GOT3 (cell line): ENCODE measurements around the gene OR2S2.
"Not testable (repeated sequence)": the region's sequence is repeated elsewhere in the genome, so short reads cannot be mapped to it uniquely, and the experiment has no call there.

Experiments
- DNase-seq: peaks from one replicate; lab custom pipeline; 2025; ENCODE audit warnings: mixed read lengths; lab: John Stamatoyannopoulos, UW

Gene OR2S2

DNA sequence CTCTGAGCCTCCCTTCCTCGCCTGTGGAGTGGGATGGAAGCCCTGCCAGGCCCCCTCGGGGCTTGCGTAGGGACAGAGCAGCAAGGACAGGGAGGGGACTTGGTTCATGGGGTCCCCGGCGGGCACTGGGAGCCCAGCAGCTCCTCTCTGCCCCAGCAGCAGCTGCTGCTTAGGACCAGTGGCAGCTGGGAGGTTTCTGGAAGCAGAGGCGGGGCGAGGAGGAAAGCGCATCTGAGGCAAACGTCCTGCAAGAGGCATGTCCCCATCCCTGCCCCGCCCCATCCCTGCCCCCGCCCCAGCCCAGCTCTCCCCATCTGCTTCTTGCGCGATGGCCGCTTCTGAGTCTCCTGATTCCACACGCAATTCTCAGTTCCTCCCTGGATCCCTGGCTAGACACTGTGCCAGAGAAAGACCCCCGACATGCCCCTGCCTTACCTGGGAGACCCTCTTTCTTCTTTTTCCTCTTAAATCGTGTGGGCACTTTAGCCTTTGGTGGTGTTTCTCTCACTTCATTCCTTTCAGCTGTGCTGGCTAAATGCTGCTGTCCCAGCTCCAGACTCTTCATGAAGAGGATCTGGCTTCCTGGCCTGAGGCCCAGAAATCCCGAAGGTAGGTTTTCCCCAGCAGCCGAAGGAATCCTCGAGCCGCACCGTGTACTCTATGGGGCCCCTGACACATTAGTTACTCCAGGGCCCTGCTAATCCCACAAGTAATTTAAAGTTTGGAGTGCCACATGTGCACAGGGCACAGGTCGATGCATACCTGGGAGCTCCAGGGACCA lies 4.4 kb upstream of the OR2S2 start:
- no peak for DNase-seq

DNA sequence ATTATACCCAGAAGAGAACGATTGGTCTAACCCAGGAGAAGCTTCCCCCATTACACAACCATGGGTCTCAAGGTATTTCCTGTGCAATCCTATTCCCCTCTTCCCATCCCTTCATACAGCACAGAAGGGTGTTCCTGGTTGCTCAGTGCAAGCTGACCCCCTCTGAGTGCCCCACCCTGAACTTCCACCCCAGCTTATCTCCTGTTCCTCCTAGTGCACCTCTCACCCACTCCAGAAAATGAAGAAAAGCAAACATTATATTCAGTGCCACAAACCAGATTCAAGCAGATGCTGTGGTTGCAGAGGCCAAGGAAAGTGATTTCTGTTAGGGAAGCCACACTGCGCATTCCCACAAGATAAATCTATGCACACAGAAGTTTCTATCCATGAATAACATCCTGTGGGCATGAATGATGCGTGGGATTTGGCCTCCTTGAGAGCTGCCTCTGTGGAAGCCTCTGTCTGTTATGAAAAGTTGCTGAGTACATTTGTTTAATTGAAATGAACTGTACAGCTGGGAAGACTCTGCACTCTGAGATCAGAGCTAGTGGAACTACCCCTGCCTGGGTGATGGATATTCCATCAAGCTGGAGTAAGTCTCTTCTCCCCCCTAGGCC lies 2.2 kb upstream of the OR2S2 start:
- DNase-seq, result no peak

DNA sequence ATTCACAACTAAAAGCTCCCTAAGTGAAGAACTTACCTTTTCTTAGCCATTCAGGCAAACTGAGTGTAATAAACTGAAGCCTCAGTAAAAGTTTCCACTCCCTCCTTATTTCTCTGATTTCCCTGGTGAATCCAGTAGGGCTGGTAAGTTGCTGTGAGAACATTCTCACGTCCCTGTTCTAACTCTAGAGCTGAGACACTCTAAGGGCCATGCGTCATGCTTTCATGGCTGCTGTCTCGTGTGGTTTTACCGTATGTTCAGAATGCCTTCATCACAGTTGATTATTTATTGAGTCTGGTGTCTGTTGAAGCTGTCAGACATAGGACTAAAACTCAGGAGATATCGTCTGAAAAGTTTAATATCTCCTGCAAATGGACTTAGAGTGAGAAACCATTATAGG lies 1.3 kb downstream of the OR2S2 start:
- DNase-seq, result no peak

- no peak for DNase-seq
Observed at GRCh38 chr9:35954942-35955546, 2.9 kb downstream of the OR2S2 start.

- DNase-seq, result no peak
Observed at GRCh38 chr9:35952526-35953191, 5.3 kb downstream of the OR2S2 start.

DNA sequence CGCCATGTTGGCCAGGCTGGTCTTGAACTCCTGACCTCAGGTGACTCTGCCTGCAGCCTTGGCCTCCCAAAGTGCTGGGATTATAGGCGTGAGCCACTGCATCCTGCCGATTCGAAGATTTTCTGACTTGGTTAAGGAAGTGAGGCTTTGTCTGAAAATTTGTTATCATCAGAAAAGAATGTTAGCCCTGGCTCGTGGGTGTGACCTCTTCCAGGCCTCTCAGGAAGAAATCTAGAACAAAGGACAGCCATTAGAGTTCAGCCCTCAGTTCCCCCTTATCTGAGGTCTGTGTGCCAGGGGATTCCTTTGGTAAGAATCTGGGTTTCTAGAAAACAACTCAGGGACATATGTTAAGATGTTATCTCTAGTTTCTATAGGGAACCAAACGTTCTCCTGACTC lies 6.2 kb downstream of the OR2S2 start:
- DNase-seq, result no peak

DNA sequence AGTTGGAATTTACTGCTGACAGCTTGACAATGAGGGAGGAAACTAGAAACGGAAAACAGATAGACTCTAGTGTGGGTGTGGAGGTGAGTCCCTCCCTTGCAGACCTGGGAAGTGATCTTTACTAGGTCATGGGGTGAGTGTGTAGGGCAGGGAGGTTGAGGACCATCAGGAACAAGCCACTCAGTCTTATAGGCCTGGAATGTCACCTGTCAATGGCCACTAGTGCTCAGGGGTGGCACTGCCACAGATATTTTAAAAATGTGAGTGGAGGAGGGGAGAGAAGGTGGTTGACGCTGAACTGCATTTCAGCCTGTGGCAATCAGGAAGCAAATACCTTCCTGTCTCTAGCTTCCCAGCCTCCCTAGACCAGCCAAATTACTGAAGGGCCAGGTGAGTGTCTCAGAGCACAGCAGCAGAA lies 9.0 kb downstream of the OR2S2 start:
- DNase-seq, result no peak

GRCh38 chr9:35948451-35948850 lies 9.5 kb downstream of the OR2S2 start:
- no peak for DNase-seq

- no peak for DNase-seq
Observed at GRCh38 chr9:35945341-35946018, 12.5 kb downstream of the OR2S2 start.

GRCh38 chr9:35944841-35945240 lies 13.1 kb downstream of the OR2S2 start:
- no peak for DNase-seq

GRCh38 chr9:35944173-35944572 lies 13.8 kb downstream of the OR2S2 start:
- DNase-seq, result no peak

DNA sequence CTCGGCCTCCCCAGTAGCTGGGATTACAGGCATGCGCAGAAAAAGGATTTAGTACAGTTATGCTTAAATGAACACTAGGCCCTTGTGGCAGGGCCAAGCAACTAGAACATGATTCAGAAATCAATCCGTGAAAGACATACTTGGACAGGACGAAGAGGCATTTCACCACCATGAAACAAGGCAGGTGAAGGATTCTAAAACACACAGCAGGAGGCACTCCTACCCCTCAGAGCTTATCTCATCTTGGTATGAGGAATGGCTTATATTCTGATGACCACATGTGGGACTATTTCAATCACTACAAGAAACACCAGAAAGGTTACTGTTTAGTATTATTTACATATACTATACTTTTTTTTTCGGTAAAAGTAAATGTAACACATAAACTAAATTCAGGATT lies 15.7 kb downstream of the OR2S2 start:
- no peak for DNase-seq

DNA sequence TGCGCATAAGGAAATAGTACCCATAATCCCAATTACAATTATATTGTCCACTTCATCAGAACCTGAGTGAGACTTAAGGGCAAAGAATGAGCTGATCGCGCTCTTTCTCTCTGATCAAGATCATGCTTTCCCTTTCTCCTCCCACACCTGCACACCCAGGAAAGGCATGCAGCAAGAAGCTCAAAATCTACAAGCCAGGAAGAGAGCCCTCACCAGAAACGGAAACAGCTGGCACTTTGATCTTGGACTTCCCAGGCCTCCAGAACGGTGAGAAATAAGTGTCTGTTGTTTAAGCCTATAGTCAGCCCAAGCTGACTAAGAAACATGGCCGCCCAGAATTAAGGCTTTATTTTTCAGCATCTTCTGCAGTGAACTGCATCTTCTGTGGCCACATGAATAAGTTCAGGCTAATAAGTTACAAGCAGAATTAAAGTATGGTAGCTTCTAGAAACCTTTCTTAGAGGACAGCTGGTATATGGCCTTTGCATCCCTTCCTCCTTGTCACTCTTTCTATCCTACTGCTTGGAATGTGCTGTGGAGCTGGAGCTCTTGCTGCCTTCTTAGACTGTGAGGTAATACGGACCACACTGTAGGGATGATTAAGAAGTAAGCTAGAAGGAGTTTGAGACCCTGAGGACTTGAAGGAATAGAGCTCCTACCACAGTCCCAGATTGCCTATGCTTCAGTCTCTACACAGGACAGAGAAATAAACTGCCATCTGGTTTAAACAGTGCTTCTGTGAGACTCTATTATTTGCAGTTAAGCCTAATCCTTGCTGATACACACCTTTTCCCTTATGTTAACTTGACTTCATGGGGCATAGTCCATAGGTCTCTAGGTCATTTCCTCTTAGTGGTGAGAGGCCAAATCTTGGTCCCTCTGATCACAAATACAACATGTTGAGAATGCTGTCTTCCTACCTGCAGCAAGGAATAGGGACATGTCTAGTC lies 17.2 kb downstream of the OR2S2 start:
- DNase-seq, result no peak

DNA sequence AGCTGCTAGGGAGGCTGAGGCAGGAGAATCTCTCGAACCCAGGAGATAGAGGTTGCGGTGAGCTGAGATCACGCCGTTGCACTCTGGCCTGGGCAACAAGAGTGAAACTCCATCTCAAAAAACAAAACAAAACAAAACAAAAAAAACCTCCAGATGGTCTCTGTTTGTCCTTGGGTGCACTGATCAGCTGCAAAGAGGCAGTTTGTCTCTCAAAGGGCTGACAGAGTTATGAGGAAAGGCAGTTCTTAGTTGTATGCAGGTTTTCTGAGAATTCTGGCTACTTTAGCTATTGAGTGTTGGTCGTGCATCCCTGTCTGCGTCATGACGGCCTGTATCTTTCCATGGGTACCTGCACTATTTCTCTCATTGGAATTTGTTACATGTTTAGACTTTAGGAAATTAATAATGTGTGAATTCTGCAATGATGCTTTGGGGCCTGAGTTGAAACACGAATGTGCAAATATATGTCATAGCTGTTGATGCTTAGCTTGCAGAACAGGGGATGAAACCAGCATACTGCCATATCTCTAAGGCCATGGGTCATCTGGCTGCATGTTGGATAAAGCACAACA lies 18.2 kb downstream of the OR2S2 start:
- no peak for DNase-seq

DNA sequence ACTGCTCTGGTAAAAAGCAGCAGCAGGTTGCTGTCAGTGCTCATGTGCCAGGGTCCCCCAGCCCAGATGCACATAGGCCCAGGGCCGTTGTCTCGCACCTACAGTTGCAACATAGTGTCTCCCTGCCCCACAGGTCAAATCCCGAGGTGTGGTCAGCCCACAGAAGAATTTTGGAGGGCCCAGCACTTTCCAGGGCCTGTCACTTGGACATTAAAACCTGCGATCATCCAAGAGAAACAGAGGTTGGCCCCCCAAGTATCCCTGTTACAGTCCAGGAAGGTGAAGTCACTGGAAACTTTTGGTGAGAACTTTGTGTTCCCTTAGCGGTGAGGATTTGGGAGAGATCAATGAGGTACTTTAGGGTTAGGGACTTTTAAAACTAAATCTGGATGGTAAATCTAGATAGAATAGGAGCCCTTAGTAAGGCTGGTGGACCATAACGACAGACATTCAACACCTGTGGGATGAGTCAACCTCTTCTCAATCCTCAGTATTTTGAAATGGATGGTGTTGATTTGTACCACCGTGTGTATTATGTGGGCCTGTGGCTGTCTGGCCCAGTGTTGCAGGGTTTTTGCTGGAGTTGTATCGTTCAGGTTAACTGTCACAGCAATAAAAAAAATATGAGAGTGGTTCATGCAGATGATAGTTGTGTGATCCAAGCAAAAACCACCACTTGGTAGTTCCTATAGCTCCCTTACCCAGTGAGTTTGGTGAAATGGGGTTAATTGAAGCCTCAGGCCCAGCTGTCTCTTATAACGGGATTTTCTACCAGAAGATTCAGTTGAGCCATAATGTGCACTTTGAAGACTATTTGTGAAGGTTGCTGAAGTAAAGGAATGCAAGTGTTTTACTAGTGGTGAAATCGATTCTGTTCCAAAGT lies 19.2 kb downstream of the OR2S2 start:
- no peak for DNase-seq

- DNase-seq, result no peak
Observed at GRCh38 chr9:35937227-35937626, 20.7 kb downstream of the OR2S2 start.

GRCh38 chr9:35935755-35936509 lies 22.0 kb downstream of the OR2S2 start:
- DNase-seq, result no peak

DNA sequence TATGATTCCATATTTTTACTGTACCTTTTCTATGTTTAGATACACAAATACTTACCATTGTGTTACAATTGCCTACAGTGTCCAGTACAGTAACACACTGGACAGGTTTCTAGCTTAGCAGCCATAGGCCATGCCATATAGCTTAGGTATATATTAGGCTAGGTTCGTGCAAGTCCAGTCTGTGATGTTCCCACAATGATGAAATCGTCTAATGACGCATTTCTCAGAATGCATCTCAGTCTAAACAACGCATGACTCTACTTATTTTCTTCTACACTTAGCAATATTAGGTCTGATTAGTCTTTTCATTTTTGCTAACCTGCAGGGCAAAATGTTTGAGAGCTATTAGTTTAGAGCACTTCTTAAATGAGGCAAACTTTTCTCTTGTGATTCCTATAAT lies 22.7 kb downstream of the OR2S2 start:
- no peak for DNase-seq

DNA sequence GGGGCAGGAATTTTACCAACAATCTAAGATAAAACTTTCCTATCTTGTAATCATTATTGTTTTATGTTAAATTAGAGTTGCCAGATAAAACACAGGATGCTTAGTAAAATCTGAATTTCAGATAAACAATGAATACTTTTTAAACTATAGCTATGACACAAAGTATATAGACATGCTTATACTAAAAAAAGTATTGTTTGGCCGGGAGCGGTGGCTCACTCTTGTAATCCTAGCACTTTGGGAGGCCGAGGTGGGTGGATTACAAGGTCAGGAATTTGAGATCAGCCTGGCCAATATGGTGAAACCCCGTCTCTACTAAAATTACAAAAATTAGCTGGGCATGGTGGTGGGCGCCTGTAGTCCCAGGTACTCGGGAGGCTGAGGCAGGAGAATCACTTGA lies 23.9 kb downstream of the OR2S2 start:
- not testable (repeated sequence) for DNase-seq
